Fibroblast of lung (primary cell): Measurements from ENCODE around the gene BCAR1. TPM values are rescaled to one million over a fixed set of nuclear protein-coding genes. Genes with fewer than 3 reads are reported as not detected.

ENCODE experiments used
- DNase-seq, 2 donors: peaks; one replicate each; pipeline versions ENCODE4 v3.0.0 to v3.0.0-alpha.2; 2010; ENCODE audit warnings: low read depth in 2 of 2
- H2AFZ ChIP-seq: 2 replicates; pipeline ENCODE4 v1.5.1; 2012; ENCODE audit warnings: low read length, control low read depth, inconsistent platforms
- H3K27ac ChIP-seq: 2 replicates; pipeline ENCODE4 v1.5.1; 2011; ENCODE audit warnings: low read length, control low read depth; ENCODE audit not compliant: insufficient read depth
- H3K27me3 ChIP-seq: 2 replicates; pipeline ENCODE4 v1.5.1; 2011; ENCODE audit warnings: mild to moderate bottlenecking, low read length; ENCODE audit not compliant: control insufficient read depth, insufficient read depth
- H3K36me3 ChIP-seq: 2 replicates; pipeline ENCODE4 v1.5.1; 2011; ENCODE audit warnings: low read length; ENCODE audit not compliant: control insufficient read depth, insufficient read depth
- H3K4me1 ChIP-seq: 2 replicates; pipeline ENCODE4 v1.5.1; 2011; ENCODE audit warnings: low read length; ENCODE audit not compliant: control insufficient read depth, insufficient read depth; ENCODE audit errors: extremely low read depth
- H3K4me2 ChIP-seq: 2 replicates; pipeline ENCODE4 v1.5.1; 2011; ENCODE audit warnings: low read length, control low read depth; ENCODE audit not compliant: insufficient read depth; ENCODE audit errors: extremely low read depth
- H3K4me3 ChIP-seq, 4 experiments: fragments of 200-600 bp in 1 of 4; sonication (generic) in 1 of 4; replicated peaks in 1 of 4; 2 replicates each; pipeline ENCODE4 v1.5.1; 2011 to 2016; ENCODE audit warnings: low read length in 4 of 4, low read depth in 3 of 4, mild to moderate bottlenecking in 3 of 4, control low read depth in 2 of 4, inconsistent platforms in 1 of 4, mixed read lengths in 1 of 4; ENCODE audit not compliant: insufficient read depth in 1 of 4; ENCODE audit errors: control extremely low read depth in 1 of 4
- H3K79me2 ChIP-seq: 2 replicates; pipeline ENCODE4 v1.5.1; 2012; ENCODE audit warnings: mild to moderate bottlenecking, low read length, inconsistent platforms; ENCODE audit not compliant: control insufficient read depth, insufficient read depth
- H3K9ac ChIP-seq: 2 replicates; pipeline ENCODE4 v1.5.1; 2011; ENCODE audit warnings: mild to moderate bottlenecking, low read length, control low read depth; ENCODE audit not compliant: insufficient read depth
- H3K9me3 ChIP-seq: 2 replicates; pipeline ENCODE4 v1.5.1; 2012; ENCODE audit warnings: low read depth, low read length; ENCODE audit not compliant: control insufficient read depth, insufficient read depth
- H4K20me1 ChIP-seq: 2 replicates; pipeline ENCODE4 v1.5.1; 2011; ENCODE audit warnings: low read length; ENCODE audit not compliant: control insufficient read depth, insufficient read depth; ENCODE audit errors: extremely low read depth
- CTCF ChIP-seq, 2 donors: IDR thresholded peaks in 1 of 2; conservative IDR thresholded peaks in 1 of 2; 1 replicate in 1 of 2; 2 replicates in 1 of 2; pipeline ENCODE4 v1.5.1; 2011 to 2012; ENCODE audit warnings: low read length in 2 of 2, control low read depth in 1 of 2, inconsistent platforms in 1 of 2, low read depth in 1 of 2, mild to moderate bottlenecking in 1 of 2
- EZH2 ChIP-seq: IDR thresholded peaks from 2 replicates; pipeline ENCODE4 v1.5.1; 2012; ENCODE audit warnings: low read length, control low read depth, mild to moderate bottlenecking; ENCODE audit errors: missing control alignments
- polyA plus RNA-seq, 2 donors: library from polyadenylated mRNA; depleted of rRNA in 1 of 2; stranded (reverse) in 1 of 2; unstranded in 1 of 2; fragments of >200 nt; gene quantifications; 2 replicates each; pipeline ENCODE4 v1.2.1, GENCODE V29; 2011 to 2012; ENCODE audit warnings: missing spikeins in 1 of 2
- total RNA-seq: library from RNA; depleted of rRNA; stranded (reverse); fragments of >200 nt; gene quantifications from 2 replicates; pipeline ENCODE4 v1.2.1, GENCODE V29; 2014

Gene BCAR1
- total and polyA plus RNA-seq, 2 donors (not counting 1 experiment from before 2014, with no cell fraction given): 36.8 to 66.5 TPM

- H3K4me2 ChIP-seq: no peak overlapping the region
- DNase-seq: no peak
- H3K9ac ChIP-seq: no peak overlapping the region
- H2AFZ ChIP-seq: no peak overlapping the region
- H3K9me3 ChIP-seq: no peaks in the 10 kb centered on the region
- no peaks in the 10 kb centered on the region for H3K27me3 ChIP-seq
- H3K4me3 ChIP-seq: no peak overlapping the region
- H3K79me2 ChIP-seq: no peaks in the 10 kb centered on the region
- H4K20me1 ChIP-seq: no peaks in the 10 kb centered on the region
- TF ChIP-seq EZH2 (no peak), CTCF (conservative IDR thresholded peaks at IDR 0.05 in 1 of 2, IDR thresholded peaks at IDR 0.05 in 1 of 2; ENCODE audit: low read depth in 1 of 2, low read length in 2 of 2) (no peak)
- no peak overlapping the region for H3K27ac ChIP-seq
- H3K4me1 ChIP-seq: no peaks in the 10 kb centered on the region
- H3K36me3 ChIP-seq: no peaks in the 10 kb centered on the region
Measured at GRCh38 chr16:75188832-75189477, 62.5 kb downstream of the BCAR1 start.

GRCh38 chr16:75181630-75182029 lies 69.8 kb downstream of the BCAR1 start:
- no peaks in the 10 kb centered on the region for H3K9me3 ChIP-seq
- no peak overlapping the region for H3K9ac ChIP-seq

GRCh38 chr16:75179208-75179607 lies 72.2 kb downstream of the BCAR1 start:
- no peak overlapping the region for H3K4me2 ChIP-seq
- H4K20me1 ChIP-seq: no peaks in the 10 kb centered on the region
- no peaks in the 10 kb centered on the region for H3K79me2 ChIP-seq
- H3K9me3 ChIP-seq: no peaks in the 10 kb centered on the region
- H3K36me3 ChIP-seq: no peaks in the 10 kb centered on the region
- no peak for TF ChIP-seq CTCF (conservative IDR thresholded peaks at IDR 0.05 in 1 of 2, IDR thresholded peaks at IDR 0.05 in 1 of 2; ENCODE audit: low read depth in 1 of 2, low read length in 2 of 2)
- no peak for TF ChIP-seq EZH2
- DNase-seq: no peak
- H3K4me3 ChIP-seq: no peak overlapping the region
- H3K27me3 ChIP-seq: no peaks in the 10 kb centered on the region
- H3K4me1 ChIP-seq: no peaks in the 10 kb centered on the region
- no peak overlapping the region for H3K9ac ChIP-seq
- H3K27ac ChIP-seq: no peak overlapping the region
- no peak overlapping the region for H2AFZ ChIP-seq

More at GRCh38 chr16:75181630-75182029, 69.8 kb downstream of the BCAR1 start:
- Histone ChIP-seq H3K4me1 (no peaks in the 10 kb centered on the region), H3K36me3 (no peaks in the 10 kb centered on the region), H3K27ac (no peak overlapping the region), H3K79me2 (no peaks in the 10 kb centered on the region), H3K4me3 (no peak overlapping the region), H3K27me3 (no peaks in the 10 kb centered on the region), H4K20me1 (no peaks in the 10 kb centered on the region), H3K4me2 (no peak overlapping the region), H2AFZ (no peak overlapping the region)
- no peak for DNase-seq
- TF ChIP-seq EZH2 (no peak), CTCF (conservative IDR thresholded peaks at IDR 0.05 in 1 of 2, IDR thresholded peaks at IDR 0.05 in 1 of 2; ENCODE audit: low read depth in 1 of 2, low read length in 2 of 2) (no peak)

Other genes starting within 250 kb of the BCAR1 start
- gene LDHD, start 134.8 kb downstream of the BCAR1 start, total RNA-seq: 1.0 and 4.5 TPM in 2 replicates
- 0.27 and 0.52 TPM in 2 replicates for gene LDHD, start 134.8 kb downstream of the BCAR1 start, polyA plus RNA-seq
- 9.8 and 14.4 TPM in 2 replicates for gene ZFP1, start 103.1 kb downstream of the BCAR1 start, total RNA-seq
- gene ZFP1, start 103.1 kb downstream of the BCAR1 start, polyA plus RNA-seq: 7.7 and 9.8 TPM in 2 replicates
- gene CTRB2, start 44.5 kb downstream of the BCAR1 start, total RNA-seq: not detected in 2 replicates
- not detected in 2 replicates for gene CTRB2, start 44.5 kb downstream of the BCAR1 start, polyA plus RNA-seq
- gene CTRB1, start 32.6 kb downstream of the BCAR1 start, total RNA-seq: not detected in 2 replicates
- not detected in 2 replicates for gene CTRB1, start 32.6 kb downstream of the BCAR1 start, polyA plus RNA-seq
- 47.9 and 59.8 TPM in 2 replicates for gene CFDP1, start 181.9 kb upstream of the BCAR1 start, total RNA-seq
- gene CFDP1, start 181.9 kb upstream of the BCAR1 start, polyA plus RNA-seq: 69.6 and 80.0 TPM in 2 replicates
- 14.5 and 20.3 TPM in 2 replicates for gene TMEM170A, start 213.1 kb upstream of the BCAR1 start, total RNA-seq
- 10.3 and 12.3 TPM in 2 replicates for gene TMEM170A, start 213.1 kb upstream of the BCAR1 start, polyA plus RNA-seq
- gene CHST6, start 243.8 kb upstream of the BCAR1 start, total RNA-seq: 0.17 and 0.26 TPM in 2 replicates
- 0.02 and 0.16 TPM in 2 replicates for gene CHST6, start 243.8 kb upstream of the BCAR1 start, polyA plus RNA-seq